ENCODE measurements around the gene TMEM270. TPM values are rescaled to one million over a fixed set of nuclear protein-coding genes. Genes with fewer than 3 reads are reported as not detected.
"Not testable (repeated sequence)": the region's sequence is repeated elsewhere in the genome, so short reads cannot be mapped to it uniquely, and the experiment has no call there.

Gene TMEM270
- total RNA-seq, 1 donor from 2014 or later = not detected

DNA sequence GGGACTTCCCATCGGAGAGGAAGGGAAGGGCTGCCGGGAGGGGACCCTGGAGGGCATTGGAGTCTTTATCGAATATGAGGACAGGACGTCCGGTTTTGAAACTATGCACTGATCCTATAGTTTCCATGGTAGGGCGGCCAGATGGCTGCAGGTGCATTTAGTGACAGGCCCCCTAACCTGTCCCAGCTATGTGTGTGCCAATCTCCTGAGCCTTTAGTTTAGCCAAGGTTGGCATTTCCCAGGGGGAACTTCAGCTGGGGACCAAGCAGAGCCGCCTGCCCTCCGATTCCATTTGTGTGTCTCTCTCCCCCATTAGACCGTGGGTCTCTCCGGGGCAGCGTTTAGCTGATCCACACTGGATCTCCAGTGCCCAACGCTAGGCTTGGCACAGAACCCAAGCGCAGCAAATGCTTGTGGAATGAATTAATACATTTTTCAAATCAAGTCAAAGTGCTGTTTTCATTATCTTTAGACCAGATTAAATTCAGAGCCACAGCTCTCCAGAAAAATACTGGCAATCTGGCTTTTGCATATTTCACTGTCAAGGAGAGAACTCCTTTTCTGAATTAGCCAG, 19.9 kb downstream of the TMEM270 start:
- no peak for DNase-seq (ENCODE audit: missing footprints)
- no peak for ATAC-seq
- intact Hi-C loops (cut with DNase I) = loop anchor here (5.0 kb wide), 1 partner anchor 146 kb away; the partner anchor contains the start of gene ELN

DNA sequence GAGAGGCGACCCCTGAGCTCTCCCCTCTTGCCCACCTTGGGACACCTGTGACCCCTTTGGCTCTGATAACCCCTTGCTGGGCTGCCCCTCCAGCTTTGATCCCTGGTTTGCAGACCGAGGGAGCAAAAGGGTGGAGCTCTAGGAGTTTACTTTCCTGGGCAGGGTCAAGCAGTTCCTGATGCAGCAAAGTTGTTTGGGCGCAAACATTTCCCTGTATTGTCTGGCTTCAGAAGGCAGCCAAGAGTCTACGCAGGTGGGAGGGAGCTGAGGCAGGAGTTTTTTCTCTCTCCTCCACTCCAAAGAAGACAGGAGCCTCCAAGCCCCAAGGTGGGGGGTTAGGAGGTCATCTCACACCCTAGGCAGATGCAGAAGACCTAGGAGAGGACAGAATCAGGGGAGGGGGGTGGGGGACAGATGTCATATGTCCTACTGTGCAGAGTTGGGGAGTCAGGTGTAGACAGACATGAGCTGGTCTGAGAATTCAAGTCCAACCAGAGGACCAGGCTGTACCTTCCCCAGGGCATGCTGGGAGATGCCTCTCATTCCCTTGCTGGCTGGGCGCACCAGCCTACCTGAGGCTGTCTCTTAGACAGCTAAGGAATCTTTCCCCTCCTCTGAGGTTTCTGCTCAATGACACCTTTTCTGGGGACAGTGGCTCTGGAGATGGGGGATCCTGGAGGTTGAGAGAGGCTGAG, 20.5 kb downstream of the TMEM270 start:
- DNase-seq (ENCODE audit: missing footprints) (no peak), ATAC-seq (no peak)
- intact Hi-C loops (cut with DNase I) = loop anchor here (5.0 kb wide), 1 partner anchor 146 kb away; the partner anchor contains the start of gene ELN

DNA sequence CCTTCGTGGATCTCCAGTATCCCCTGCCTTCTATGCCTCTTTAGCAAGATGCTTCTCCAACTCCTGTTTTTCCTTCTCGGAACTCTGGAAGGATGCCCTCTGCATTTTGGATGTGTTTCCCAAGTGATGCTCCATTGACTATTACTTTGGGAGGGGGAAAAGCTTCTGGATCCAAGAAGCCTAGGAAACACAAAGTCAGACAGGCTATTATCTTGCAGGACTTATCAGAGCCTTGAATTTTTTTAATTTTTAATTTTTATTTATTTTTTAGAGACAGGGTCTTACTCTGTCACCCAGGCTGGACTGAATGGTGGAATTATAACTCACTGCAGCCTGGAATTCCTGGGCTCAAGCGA, 21.1 kb downstream of the TMEM270 start:
- intact Hi-C loops (cut with DNase I) = loop anchor here (5.0 kb wide), 1 partner anchor 145 kb away; the partner anchor contains the start of gene ELN
- DNase-seq (ENCODE audit: missing footprints) (no peak), ATAC-seq (no peak)

DNA sequence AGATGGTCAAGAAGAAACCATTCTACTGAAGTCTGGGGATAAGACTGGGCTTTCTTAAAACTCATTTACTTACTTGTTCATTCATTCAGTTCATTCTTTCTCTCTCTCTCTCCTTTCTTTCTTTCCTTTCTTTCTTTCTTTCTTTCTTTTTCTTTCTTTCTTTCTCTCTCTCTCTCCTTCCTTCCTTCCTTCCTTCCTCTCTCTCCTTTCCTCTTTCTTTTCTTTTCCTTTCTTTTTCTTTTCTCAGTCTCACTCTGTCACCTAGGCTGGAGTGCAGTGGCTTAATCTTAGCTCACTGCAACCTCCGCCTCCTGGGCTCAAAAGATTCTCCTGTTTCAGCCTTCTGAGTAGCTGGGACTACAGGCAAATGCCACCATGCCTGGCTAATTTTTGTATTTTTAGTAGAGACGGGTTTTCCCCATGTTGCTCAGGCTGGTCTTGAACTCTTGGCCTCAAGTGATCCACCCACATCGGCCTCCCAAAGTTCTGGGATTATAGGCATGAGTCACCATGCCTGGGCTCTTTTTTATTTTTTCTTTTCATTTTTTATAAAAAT, 24.0 kb downstream of the TMEM270 start:
- not testable (repeated sequence) for ATAC-seq
- intact Hi-C loops (cut with DNase I) = loop anchor here (5.0 kb wide), 1 partner anchor 142 kb away; the partner anchor contains the start of gene ELN
- DNase-seq (ENCODE audit: missing footprints) = peak; percentile 5

DNA sequence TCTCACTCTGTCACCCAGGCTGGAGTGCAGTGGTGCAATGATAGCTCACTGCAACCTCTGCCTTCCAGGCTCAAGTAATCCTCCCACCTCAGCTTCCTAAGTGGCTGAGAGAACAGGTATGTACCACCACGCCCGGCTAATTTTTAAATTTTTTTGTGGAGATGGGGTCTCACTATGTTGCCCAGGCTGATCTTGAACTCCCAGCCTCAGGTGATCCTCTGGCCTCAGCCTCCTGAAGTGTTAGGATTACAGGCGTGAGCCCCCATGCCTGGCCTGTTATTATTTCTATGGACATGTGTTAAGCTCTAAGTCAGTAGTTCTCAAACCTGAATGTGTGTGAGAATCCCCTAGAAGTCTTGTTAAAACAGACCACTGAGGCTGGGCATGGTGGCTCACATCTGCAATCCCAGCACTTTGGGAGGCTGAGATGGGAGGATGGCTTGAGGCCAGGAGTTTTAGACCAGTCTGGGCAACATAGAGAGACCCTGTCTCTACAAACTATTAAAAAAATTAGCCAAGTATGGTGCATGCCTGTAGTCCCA, 24.5 kb downstream of the TMEM270 start:
- intact Hi-C loops (cut with DNase I) = no loop called here
- no peak for ATAC-seq
- no peak for DNase-seq (ENCODE audit: missing footprints)

DNA sequence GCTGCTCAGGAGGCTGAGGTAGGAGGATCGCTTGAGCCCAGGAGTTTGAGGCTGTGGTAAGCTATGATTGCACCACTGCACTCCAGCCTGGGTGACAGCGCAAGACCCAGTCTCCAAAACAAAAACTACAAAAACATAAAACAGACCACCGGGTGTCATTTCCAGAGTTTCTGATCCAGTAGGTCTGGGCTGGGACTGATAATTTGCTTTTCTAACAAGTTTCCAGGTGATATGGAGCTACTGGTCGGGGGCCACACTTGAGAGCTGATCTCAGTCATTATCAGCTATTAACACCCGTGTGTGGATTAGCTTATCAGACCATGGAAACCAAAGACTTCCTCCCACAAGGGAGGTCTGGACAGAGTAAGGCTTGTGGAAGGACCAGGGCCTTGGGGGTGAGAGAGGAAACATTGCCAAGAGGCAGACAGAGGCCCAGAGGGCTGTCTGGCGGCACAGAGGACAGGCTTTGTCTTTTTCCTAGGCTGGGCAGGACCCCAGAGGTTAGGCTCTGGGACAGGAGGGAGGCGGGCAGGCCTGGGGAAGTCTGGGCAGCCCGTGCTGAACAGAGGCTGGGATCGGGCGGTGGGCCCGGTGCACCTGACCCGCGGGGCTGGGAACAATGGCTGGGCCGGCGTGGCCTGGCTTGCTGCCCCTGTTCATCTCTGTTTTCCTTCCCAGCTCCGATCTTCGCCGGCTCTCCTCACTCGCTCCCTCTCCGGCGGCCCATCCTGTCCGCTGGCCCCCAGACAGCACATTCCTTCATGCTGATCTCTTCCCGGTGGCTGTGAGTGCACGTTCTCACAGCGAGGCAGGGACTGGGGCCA, 25.2 kb downstream of the TMEM270 start:
- intact Hi-C loops (cut with DNase I) = no loop called here
- ATAC-seq (peak; percentile 60), DNase-seq (ENCODE audit: missing footprints) (no peak)

DNA sequence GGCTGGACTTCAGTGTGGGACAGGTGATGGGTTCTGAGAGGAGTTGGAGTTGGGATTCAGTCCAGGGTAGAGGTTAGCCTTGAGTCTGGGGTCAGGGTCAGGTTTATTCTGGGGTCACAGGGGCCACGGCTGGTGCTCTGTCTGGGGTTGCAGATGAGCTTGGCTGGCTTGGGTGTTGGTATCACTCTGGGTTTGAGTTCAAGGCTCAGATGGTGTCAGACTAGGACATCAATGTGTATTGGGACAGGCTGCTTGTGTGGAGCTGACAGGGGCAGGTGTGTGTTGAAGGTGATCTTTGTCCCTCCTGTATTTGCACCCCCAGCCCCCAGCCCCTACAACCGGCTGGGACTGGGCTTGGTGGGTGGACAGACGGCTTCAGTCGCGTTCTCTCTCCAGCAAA, 26.8 kb downstream of the TMEM270 start:
- intact Hi-C loops (cut with DNase I) = no loop called here
- no peak for DNase-seq (ENCODE audit: missing footprints)
- ATAC-seq = no peak

DNA sequence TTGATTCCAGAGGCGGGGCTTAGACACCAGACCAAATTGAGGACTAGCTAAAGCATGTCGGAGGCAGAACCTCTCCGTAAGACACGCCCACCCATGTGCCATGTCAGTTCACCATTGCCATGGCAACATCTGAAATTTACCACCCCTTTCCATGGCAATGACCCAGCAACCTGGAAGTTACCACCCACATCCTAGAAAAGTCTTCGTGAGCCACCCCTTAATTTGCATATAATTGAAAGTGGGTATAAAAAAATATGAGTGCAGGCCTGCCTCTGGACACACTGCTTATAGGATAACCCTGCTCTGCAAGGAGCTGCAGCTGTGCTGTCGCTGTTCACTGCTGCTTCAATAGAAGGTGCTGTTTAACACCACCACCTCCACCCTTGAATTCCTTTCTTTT, 28.0 kb downstream of the TMEM270 start:
- ATAC-seq = no peak
- no peak for DNase-seq (ENCODE audit: missing footprints)
- intact Hi-C loops (cut with DNase I) = no loop called here

DNA sequence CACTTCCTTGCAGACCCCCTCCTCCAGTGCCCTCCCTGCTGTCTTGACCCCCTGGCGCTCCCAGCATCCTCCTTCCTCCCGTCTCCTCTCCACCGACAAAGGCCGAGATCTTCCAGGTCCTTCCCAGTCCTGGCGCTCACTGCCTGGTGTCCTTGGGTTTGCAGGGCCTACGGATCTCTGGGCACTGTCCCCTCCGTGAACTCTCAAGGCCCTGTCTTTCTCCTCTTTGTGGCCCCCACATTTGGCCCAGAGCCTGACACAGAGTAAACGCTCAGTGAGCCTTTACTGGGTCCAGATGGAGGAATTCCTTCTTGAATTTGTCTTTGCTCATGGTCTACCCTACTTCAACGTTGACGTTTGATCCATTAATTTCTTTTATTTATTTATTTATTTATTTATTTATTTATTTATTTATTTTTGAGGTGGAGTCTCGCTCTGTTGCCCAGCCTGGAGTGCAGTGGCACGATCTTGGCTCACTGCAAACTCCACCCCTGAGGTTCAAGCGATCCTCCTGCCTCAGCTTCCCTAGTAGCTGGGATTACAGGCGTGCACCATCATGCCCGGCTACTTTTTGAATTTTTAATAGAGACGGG, 29.7 kb downstream of the TMEM270 start:
- ATAC-seq (no peak), DNase-seq (ENCODE audit: missing footprints) (no peak)
- intact Hi-C loops (cut with DNase I) = no loop called here

DNA sequence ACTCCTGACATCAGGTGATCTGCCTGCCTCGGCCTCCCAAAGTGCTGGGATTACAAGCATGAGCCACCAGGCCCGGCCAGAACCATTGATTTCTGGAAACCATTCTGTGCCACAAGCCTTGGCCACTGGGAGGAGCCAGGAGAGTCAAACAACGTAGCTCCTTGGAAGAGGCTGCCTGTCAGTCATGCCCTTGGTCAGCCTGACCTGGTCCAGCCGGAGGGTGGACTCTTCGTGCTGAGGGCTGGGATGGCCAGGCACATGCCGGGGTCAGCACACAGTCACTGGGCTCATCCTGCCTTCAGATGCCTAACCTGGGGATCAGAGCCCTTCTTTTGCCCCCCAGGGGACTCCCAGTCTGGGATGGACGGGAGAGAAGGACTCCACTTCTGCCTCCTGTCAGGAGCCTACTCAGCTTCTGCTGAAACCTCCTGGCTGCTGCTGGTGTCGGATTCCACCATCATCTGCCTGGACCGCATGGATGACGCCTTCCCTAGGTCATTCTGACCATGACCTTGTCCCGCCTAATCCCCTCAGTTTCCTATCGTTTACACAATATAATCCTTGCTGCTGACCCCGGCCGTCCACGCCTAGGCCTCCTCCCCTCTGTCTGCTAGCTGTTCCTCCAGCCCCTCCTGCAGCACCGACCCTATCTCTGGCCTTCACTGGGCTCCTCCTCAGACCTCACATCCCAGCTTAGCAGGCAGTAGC, 30.4 kb downstream of the TMEM270 start:
- DNase-seq (ENCODE audit: missing footprints) (peak; percentile 50), ATAC-seq (no peak)
- intact Hi-C loops (cut with DNase I) = no loop called here

DNA sequence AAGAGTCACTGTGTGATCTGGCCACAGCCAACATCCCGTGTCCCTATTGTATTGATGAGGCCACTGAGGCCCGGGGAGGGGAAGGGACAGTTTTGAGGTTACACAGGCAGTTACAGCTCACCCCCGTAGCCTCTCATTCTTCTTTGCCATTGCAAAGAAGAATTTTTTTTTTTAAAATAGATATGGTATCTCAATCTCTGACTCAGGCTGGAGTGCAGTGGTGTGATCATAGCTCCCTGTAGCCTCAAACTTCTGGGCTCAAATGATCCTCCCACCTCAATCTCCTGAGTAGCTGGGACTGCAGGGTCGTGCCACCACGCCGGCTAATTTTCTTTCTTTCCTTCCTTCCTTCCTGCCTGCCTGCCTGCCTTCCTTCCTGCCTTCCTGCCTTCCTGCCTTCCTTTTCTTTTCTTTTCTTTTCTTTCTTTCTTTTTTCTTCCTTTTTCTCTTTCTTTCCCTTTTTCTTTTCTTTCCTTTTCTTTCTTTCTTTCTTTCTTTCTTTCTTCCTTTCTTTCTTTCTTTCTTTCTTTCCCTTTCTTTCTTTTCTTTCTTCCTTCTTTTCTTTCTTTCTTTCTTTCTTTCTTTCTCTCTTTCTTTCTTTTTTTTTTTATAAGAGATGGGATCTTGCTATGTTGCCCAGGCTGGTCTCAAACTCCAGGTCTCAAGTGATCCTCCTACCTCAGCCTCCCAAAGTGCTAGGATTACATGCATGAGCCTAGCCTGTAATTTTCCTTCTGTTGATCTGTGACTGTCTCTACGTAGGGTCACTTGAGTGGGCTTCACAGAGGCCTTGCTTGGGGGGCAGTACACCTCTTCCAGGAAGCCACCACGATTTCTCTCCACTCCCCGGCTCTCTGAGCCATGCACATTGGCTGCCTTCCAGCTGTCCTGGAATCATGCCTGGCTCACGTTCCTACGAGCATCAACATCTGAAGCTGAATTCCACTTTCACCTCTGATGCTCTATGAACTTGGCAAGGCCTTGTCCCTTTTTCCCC, 31.3 kb downstream of the TMEM270 start:
- intact Hi-C loops (cut with DNase I) = loop anchor here (2.0 kb wide), 1 partner anchor 140 kb away; no protein-coding TSS in a partner anchor
- no peak for DNase-seq (ENCODE audit: missing footprints)

DNA sequence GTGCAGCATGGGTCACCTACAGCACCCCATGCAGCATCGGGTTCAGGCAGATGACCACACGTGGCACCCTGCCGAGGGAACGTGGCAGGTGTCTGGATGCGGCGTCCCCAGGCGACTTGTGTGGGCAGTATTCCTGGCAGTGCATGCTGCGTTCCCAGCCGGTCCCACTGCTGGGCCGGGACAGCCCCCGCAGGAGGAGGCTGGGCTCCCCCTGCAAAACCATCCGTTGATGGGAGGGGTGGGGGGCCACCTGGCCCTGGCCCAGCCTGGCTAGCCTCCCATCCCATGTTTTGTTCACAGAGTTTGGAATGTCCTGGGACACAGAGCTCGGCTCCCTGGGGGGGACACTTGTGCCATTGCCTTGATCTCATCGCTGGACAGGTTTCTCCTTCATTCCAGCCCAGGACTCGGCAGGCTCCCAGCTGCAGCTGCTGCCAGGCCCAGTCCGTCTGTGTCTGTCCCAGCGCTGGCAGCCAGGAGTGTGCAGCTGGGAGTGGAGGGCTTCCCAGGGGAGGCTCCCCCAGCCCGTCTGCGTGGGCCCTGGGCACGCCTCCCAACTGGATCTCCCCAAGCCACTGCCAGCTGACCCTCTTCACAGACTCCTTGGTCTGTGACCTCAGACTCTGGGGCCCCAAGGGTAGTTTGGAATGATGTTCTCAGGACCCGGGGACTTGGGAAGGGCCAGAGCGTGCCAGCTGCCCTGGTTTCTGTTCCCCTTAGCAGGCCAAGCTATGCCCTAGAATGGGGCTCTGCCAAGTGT, 32.6 kb downstream of the TMEM270 start:
- DNase-seq (ENCODE audit: missing footprints) = peak; percentile 89
- intact Hi-C loops (cut with DNase I) = loop anchor here (2.0 kb wide), 1 partner anchor 139 kb away; no protein-coding TSS in a partner anchor

More for the DNA sequence above, 31.3 kb downstream of the TMEM270 start:
- no peak for ATAC-seq

DNA sequence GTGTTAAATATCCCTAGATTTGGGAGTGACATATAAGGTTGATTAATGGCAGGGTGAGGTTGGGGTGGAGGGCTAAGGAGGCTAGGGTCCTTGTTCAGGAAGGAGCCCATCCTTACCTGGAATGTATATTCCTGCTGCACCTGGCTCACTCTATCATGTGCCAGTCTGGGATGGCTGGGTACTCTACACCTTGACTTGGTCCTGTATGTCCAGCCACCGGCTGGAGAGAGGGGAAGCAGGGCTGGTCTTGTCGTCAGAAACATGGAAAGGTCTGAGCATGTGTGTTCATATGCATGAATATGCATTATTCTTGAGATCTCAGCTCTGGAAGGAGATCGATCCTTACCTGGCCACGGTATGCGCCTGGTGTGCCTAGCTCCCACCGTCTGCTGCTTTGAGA, 33.2 kb downstream of the TMEM270 start:
- DNase-seq (ENCODE audit: missing footprints) (no peak), ATAC-seq (no peak)
- intact Hi-C loops (cut with DNase I) = no loop called here

More for the DNA sequence above, 32.6 kb downstream of the TMEM270 start:
- peak; percentile 61 for ATAC-seq

DNA sequence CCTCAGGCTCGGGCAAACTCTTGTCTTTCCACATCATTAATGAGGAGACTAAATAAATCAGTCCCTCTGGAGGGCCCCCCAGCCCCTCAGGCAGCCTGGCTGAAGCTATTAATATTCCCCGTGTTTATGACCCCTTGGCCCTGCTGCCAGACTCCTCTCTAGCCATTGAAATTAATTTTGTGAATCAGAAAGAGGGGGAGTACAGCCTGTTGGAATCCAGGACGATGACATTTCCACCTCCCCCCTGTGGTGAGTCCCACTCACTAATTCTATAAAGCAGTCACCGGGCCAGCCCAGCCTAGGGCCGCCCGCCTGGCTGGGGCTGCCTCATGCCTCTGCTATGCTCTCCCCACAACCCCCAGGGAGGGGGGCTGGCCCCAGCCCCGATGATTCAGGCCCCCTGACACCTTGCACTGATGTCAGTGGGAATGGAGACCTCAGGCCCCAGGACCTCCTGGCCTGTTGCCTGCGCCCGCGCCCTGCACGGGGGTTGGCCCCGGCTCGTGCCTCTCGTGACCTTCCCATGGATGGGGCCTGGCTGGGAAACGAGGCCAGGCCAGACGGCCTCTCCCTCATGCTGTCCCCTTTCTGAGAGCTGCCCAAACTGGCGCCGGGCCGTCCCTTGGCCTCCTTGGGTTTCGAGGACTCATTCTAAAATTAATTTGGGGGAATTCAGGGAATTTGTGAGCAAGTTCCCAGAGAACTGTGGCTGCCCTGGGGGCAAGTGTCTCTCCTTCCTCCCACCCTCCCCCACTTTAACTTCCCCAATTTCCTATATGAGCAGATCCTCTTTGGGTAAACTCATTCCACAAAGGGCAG, 34.0 kb downstream of the TMEM270 start:
- intact Hi-C loops (cut with DNase I) = no loop called here
- ATAC-seq (peak; percentile 88), DNase-seq (ENCODE audit: missing footprints) (peak; percentile 90)

DNA sequence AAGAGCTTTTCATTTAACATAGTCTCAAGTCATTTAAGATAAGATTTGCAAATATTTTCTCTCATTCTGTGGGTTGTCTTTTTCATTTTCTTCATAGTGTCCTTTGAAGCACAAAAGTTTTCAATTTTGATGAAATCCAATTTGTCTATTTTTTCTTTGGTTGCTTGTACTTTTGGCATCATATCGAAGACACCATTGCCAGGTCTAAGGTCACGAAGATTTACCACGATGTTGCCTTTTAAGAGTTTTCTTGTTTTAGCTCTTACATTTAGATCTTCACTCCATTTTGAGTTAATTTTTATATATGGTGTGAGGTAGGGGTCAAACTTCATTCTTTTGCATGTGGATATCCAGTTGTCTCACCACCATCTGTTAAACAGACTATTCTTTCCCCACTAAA, 34.7 kb downstream of the TMEM270 start:
- DNase-seq (ENCODE audit: missing footprints) = no peak
- intact Hi-C loops (cut with DNase I) = no loop called here

More for the DNA sequence above, 34.7 kb downstream of the TMEM270 start:
- ATAC-seq = no peak

All from Right ventricle myocardium inferior (tissue), 1 donor.